AG10803 (cell line): Measurements from ENCODE around the gene EDIL3.

Experiments used
- DNase-seq: peaks from one replicate; pipeline ENCODE4 v3.0.0; 2010; ENCODE audit warnings: low read depth
- H3K4me3 ChIP-seq: 2 replicates; pipeline ENCODE4 v1.5.1; 2011; ENCODE audit warnings: mild to moderate bottlenecking, low read length, control low read depth
- TF ChIP-seq, protein P1 (sequence below): conservative IDR thresholded peaks from 2 replicates; pipeline ENCODE4 v1.5.1; 2011; ENCODE audit warnings: mild to moderate bottlenecking, low read length, control low read depth, inconsistent platforms

The EDIL3 gene

DNA sequence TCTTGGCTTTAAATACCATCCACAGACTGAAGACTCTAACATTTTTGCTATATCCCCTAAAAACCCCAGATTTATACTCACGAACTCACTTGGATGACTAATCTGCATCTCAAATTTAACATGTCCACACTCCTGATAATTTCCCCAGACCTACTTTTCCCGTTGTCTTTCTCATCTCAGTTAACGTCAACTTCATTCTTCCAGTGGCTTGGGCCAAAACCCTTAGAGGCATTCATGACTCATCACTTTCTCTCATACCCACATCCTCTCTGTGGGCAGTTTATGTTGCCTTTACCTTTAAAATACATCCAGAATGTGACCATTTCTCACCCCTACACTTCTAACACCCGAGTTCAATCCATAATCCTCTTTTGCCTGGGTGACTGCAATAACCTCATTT lies 96.7 kb downstream of the EDIL3 start:
- no peak overlapping the region for H3K4me3 ChIP-seq
- TF ChIP-seq, protein P1, sequence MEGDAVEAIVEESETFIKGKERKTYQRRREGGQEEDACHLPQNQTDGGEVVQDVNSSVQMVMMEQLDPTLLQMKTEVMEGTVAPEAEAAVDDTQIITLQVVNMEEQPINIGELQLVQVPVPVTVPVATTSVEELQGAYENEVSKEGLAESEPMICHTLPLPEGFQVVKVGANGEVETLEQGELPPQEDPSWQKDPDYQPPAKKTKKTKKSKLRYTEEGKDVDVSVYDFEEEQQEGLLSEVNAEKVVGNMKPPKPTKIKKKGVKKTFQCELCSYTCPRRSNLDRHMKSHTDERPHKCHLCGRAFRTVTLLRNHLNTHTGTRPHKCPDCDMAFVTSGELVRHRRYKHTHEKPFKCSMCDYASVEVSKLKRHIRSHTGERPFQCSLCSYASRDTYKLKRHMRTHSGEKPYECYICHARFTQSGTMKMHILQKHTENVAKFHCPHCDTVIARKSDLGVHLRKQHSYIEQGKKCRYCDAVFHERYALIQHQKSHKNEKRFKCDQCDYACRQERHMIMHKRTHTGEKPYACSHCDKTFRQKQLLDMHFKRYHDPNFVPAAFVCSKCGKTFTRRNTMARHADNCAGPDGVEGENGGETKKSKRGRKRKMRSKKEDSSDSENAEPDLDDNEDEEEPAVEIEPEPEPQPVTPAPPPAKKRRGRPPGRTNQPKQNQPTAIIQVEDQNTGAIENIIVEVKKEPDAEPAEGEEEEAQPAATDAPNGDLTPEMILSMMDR: no peak
- peak; percentile 65 for DNase-seq

GRCh38 chr5:84286662-84287061 lies 98.0 kb downstream of the EDIL3 start:
- TF ChIP-seq, protein P1: no peak
- no peak for DNase-seq
- H3K4me3 ChIP-seq: no peak overlapping the region

GRCh38 chr5:84285641-84286637 lies 98.7 kb downstream of the EDIL3 start:
- TF ChIP-seq, protein P1: no peak
- DNase-seq: no peak
- H3K4me3 ChIP-seq: no peak overlapping the region

DNA sequence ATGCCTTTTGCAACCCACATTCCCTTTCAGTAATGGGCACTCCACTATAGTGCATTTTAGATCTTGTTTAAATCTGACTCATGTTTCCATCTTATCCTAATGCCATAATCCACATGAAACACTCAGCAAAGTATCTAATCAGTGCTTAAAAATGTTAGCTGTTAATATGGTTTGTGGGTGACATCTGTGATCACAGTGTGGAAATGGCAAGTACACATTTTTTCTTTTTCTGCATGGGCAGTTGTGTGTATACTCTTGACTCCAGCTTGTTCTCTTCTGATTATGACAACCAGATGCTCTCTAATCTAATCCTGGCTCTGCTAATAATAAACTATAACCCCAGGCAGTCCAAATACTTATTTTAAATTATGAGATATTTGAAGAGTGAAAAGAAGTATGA lies 103.3 kb downstream of the EDIL3 start:
- H3K4me3 ChIP-seq: no peak overlapping the region
- no peak for DNase-seq
- TF ChIP-seq, protein P1: no peak

GRCh38 chr5:84279234-84279633 lies 105.4 kb downstream of the EDIL3 start:
- TF ChIP-seq, protein P1: no peak
- no peak overlapping the region for H3K4me3 ChIP-seq
- no peak for DNase-seq

GRCh38 chr5:84275609-84276008 lies 109.1 kb downstream of the EDIL3 start:
- DNase-seq: no peak
- TF ChIP-seq, protein P1: no peak
- H3K4me3 ChIP-seq: no peak overlapping the region
